Mesenchymal stem cell (in vitro differentiated cells and primary cell): Measurements from ENCODE around the gene PFN3.

Source experiments
- DNase-seq: peaks from one replicate; pipeline ENCODE4 v3.0.0-alpha.2; 2013
- H2AFZ ChIP-seq: one replicate; pipeline ENCODE4 v1.6.1; 2013; ENCODE audit warnings: low read depth, mild to moderate bottlenecking, control low read depth, inconsistent platforms, low read length, moderate library complexity
- H2AK5ac ChIP-seq: 2 replicates; pipeline ENCODE4 v1.6.1; 2013; ENCODE audit warnings: low read length, moderate library complexity, mild to moderate bottlenecking, inconsistent platforms; ENCODE audit not compliant: severe bottlenecking
- H2BK120ac ChIP-seq: one replicate; pipeline ENCODE4 v1.6.1; 2013; ENCODE audit warnings: low read depth, mild to moderate bottlenecking, inconsistent platforms, low read length, moderate library complexity
- H2BK12ac ChIP-seq, 2 experiments: one replicate each; pipeline ENCODE4 v1.6.1; 2013; ENCODE audit warnings: inconsistent platforms in 2 of 2, low read length in 2 of 2, mild to moderate bottlenecking in 2 of 2, moderate library complexity in 2 of 2, control low read depth in 1 of 2
- H2BK15ac ChIP-seq: one replicate; pipeline ENCODE4 v1.6.1; 2013; ENCODE audit warnings: mild to moderate bottlenecking, low read depth, inconsistent platforms; ENCODE audit not compliant: poor library complexity, severe bottlenecking
- H2BK5ac ChIP-seq: 2 replicates; pipeline ENCODE4 v1.6.1; 2013; ENCODE audit warnings: low read depth, mild to moderate bottlenecking, low read length, control low read depth, inconsistent platforms; ENCODE audit not compliant: poor library complexity, severe bottlenecking
- H3K14ac ChIP-seq, 2 experiments: one replicate each; pipeline ENCODE4 v1.6.1; 2013; ENCODE audit warnings: inconsistent platforms in 2 of 2, low read length in 2 of 2, control low read depth in 1 of 2, mild to moderate bottlenecking in 1 of 2, moderate library complexity in 1 of 2
- H3K18ac ChIP-seq, 2 experiments: one replicate each; pipeline ENCODE4 v1.6.1; 2013; ENCODE audit warnings: inconsistent platforms in 2 of 2, low read length in 2 of 2, control low read depth in 1 of 2, low read depth in 1 of 2, mild to moderate bottlenecking in 1 of 2
- H3K23ac ChIP-seq, 2 experiments: one replicate each; pipeline ENCODE4 v1.6.1; 2013; ENCODE audit warnings: inconsistent platforms in 2 of 2, low read length in 2 of 2, mild to moderate bottlenecking in 2 of 2, moderate library complexity in 2 of 2, control low read depth in 1 of 2
- H3K27ac ChIP-seq: 2 replicates; pipeline ENCODE4 v1.5.1; 2013; ENCODE audit warnings: mild to moderate bottlenecking, moderate library complexity, low read length, control low read depth, inconsistent platforms; ENCODE audit not compliant: poor library complexity, severe bottlenecking
- H3K27me3 ChIP-seq, 2 experiments: 2 replicates each; pipeline versions ENCODE4 v1.6.1 to v1.7.0; 2013; ENCODE audit warnings: low read length in 2 of 2, mild to moderate bottlenecking in 2 of 2, moderate library complexity in 2 of 2, control low read depth in 1 of 2, inconsistent platforms in 1 of 2; ENCODE audit not compliant: control insufficient read depth in 1 of 2, insufficient read depth in 1 of 2
- H3K36me3 ChIP-seq, 2 experiments: 2 replicates each; pipeline versions ENCODE4 v1.6.1 to v1.7.0; 2013; ENCODE audit warnings: low read length in 2 of 2, control low read depth in 1 of 2, inconsistent platforms in 1 of 2, low read depth in 1 of 2, mild to moderate bottlenecking in 1 of 2; ENCODE audit not compliant: insufficient read depth in 2 of 2, control insufficient read depth in 1 of 2
- H3K4ac ChIP-seq, 2 experiments: one replicate each; pipeline ENCODE4 v1.6.1; 2013; ENCODE audit warnings: inconsistent platforms in 2 of 2, low read length in 2 of 2, mild to moderate bottlenecking in 2 of 2, moderate library complexity in 2 of 2, control low read depth in 1 of 2, low read depth in 1 of 2
- H3K4me1 ChIP-seq: 2 replicates; pipeline ENCODE4 v1.6.1; 2013; ENCODE audit warnings: low read depth, low read length, control low read depth; ENCODE audit not compliant: control insufficient read depth, insufficient read depth
- H3K4me2 ChIP-seq: 2 replicates; pipeline ENCODE4 v1.6.1; 2013; ENCODE audit warnings: low read length, mild to moderate bottlenecking, inconsistent platforms; ENCODE audit not compliant: poor library complexity, severe bottlenecking
- H3K4me3 ChIP-seq, 2 experiments: 2 replicates each; pipeline versions ENCODE4 v1.5.1 to v1.7.0; 2013; ENCODE audit warnings: low read length in 2 of 2, mild to moderate bottlenecking in 2 of 2, control low read depth in 1 of 2, low read depth in 1 of 2; ENCODE audit not compliant: insufficient read depth in 1 of 2
- H3K79me1 ChIP-seq: replicated peaks from 2 replicates; pipeline ENCODE4 v1.6.1; 2013; ENCODE audit warnings: mild to moderate bottlenecking, control low read depth, low read length, inconsistent platforms; ENCODE audit not compliant: poor library complexity, severe bottlenecking
- H3K9ac ChIP-seq: 2 replicates; pipeline ENCODE4 v1.7.0; 2013; ENCODE audit warnings: mild to moderate bottlenecking, low read length, moderate library complexity
- H3K9me3 ChIP-seq: 2 replicates; pipeline ENCODE4 v1.7.0; 2013; ENCODE audit warnings: mild to moderate bottlenecking, low read length; ENCODE audit not compliant: control insufficient read depth
- H4K8ac ChIP-seq: one replicate; pipeline ENCODE4 v1.6.1; 2013; ENCODE audit warnings: inconsistent platforms, mild to moderate bottlenecking, low read length, moderate library complexity
- H4K91ac ChIP-seq: one replicate; pipeline ENCODE4 v1.6.1; 2013; ENCODE audit warnings: mild to moderate bottlenecking, low read length, inconsistent platforms
- WGBS: methylation state at CpG from one replicate; pipeline ENCODE4 v1.1.7; 2013; ENCODE audit warnings: mixed read lengths; 5-methylcytosine and 5-hydroxymethylcytosine counted together

PFN3 gene

GRCh38 chr5:177354711-177355110 is 45.8 kb downstream of the PFN3 start:
- no peak overlapping the region for H3K23ac ChIP-seq
- H2BK15ac ChIP-seq, result no peak overlapping the region
- no peak overlapping the region for H3K9ac ChIP-seq
- H2BK5ac ChIP-seq, result no peak overlapping the region
- no peak overlapping the region for H4K8ac ChIP-seq
- H3K4me3 ChIP-seq, result no peak overlapping the region
- H3K18ac ChIP-seq, result no peak overlapping the region
- H3K27ac ChIP-seq, result no peak overlapping the region
- H2AFZ ChIP-seq, result no peak overlapping the region
- no peaks in the 10 kb centered on the region for H3K79me1 ChIP-seq
- H3K27me3 ChIP-seq, result peaks cover 0 to 39% of the 10 kb centered on the region in 2 experiments
- no peak overlapping the region for H4K91ac ChIP-seq
- no peak for DNase-seq
- H3K4me1 ChIP-seq, result peaks cover 22% of the 10 kb centered on the region
- H3K9me3 ChIP-seq, result peaks cover 7% of the 10 kb centered on the region
- no peak overlapping the region for H3K4me2 ChIP-seq
- H2AK5ac ChIP-seq, result peak overlapping the region; percentile 43
- H3K36me3 ChIP-seq, result peaks cover 5% of the 10 kb centered on the region in 2 experiments
- no peak overlapping the region for H2BK120ac ChIP-seq
- H2BK12ac ChIP-seq, result no peak overlapping the region
- WGBS, result 81% methylated on average over 3 of the region's 3 CpGs
- no peak overlapping the region for H3K4ac ChIP-seq
- no peak overlapping the region for H3K14ac ChIP-seq

DNA sequence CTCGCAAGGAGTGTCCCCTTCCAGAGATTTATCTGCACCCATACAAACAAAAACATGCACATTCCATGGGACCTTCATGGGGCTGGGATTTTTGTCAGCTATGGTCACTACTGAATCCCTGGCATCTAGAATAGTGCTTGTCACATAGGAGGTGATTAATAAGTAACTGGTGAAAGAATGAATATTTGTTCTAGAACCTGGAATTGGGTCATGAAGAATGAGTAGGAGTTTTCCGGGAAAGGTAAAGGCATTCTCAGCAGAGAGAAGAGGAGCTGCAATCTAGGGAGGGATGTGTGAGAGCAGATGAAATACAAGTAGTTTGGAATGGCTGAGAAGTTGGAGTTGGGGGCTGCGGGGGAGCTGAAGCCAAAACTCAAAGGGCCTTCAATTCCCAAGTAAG is 46.2 kb downstream of the PFN3 start:
- no peak overlapping the region for H2BK5ac ChIP-seq
- H3K4ac ChIP-seq, result no peak overlapping the region
- DNase-seq, result no peak
- H2AFZ ChIP-seq, result no peak overlapping the region
- no peak overlapping the region for H4K8ac ChIP-seq
- no peak overlapping the region for H2AK5ac ChIP-seq
- H3K9ac ChIP-seq, result no peak overlapping the region
- no peak overlapping the region for H3K4me3 ChIP-seq
- 97% methylated on average over 3 of the region's 3 CpGs for WGBS
- no peaks in the 10 kb centered on the region for H3K79me1 ChIP-seq
- peaks cover 23% of the 10 kb centered on the region for H3K4me1 ChIP-seq
- H2BK12ac ChIP-seq, result no peak overlapping the region
- no peak overlapping the region for H3K18ac ChIP-seq
- H3K27me3 ChIP-seq, result peaks cover 0 to 34% of the 10 kb centered on the region in 2 experiments
- H4K91ac ChIP-seq, result no peak overlapping the region
- H3K14ac ChIP-seq, result no peak overlapping the region
- peaks cover 5 to 10% of the 10 kb centered on the region in 2 experiments for H3K36me3 ChIP-seq
- no peak overlapping the region for H3K23ac ChIP-seq
- H3K9me3 ChIP-seq, result peaks cover 7% of the 10 kb centered on the region
- no peak overlapping the region for H3K27ac ChIP-seq
- no peak overlapping the region for H2BK120ac ChIP-seq
- no peak overlapping the region for H2BK15ac ChIP-seq
- H3K4me2 ChIP-seq, result no peak overlapping the region

DNA sequence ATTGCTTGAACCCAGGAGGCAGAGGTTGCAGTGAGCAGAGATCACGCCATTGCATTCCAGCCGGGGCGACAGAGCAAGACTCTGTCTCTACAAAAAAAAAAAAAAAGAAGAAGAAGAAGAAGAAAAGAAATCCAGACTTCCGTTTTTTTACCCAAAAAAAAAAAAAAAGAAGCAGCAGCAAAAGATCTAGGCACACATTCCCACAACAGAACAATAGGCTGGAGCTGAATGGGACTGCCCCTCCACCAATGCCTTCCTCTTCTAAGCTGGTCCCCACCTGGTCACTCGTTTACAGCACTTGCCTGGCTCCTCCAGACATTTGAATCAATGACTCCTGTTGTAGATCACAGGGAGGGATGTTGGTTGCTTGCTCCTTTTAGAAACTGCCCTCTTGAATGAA is 47.4 kb downstream of the PFN3 start:
- Histone ChIP-seq H3K23ac (no peak overlapping the region), H2BK5ac (no peak overlapping the region), H3K4ac (no peak overlapping the region), H2BK12ac (no peak overlapping the region), H3K4me1 (peaks cover 26% of the 10 kb centered on the region), H2AFZ (no peak overlapping the region), H3K4me3 (no peak overlapping the region), H3K27me3 (peaks cover 0 to 23% of the 10 kb centered on the region in 2 experiments), H3K4me2 (no peak overlapping the region), H3K9ac (no peak overlapping the region), H4K8ac (no peak overlapping the region), H3K18ac (no peak overlapping the region), H3K14ac (no peak overlapping the region), H3K79me1 (no peaks in the 10 kb centered on the region), H3K27ac (no peak overlapping the region), H2BK120ac (no peak overlapping the region), H3K36me3 (peaks cover 5 to 14% of the 10 kb centered on the region in 2 experiments), H2BK15ac (no peak overlapping the region), H3K9me3 (peaks cover 7% of the 10 kb centered on the region), H4K91ac (no peak overlapping the region), H2AK5ac (no peak overlapping the region)
- 57% methylated on average over 1 of the region's 5 CpGs for WGBS
- no peak for DNase-seq

DNA sequence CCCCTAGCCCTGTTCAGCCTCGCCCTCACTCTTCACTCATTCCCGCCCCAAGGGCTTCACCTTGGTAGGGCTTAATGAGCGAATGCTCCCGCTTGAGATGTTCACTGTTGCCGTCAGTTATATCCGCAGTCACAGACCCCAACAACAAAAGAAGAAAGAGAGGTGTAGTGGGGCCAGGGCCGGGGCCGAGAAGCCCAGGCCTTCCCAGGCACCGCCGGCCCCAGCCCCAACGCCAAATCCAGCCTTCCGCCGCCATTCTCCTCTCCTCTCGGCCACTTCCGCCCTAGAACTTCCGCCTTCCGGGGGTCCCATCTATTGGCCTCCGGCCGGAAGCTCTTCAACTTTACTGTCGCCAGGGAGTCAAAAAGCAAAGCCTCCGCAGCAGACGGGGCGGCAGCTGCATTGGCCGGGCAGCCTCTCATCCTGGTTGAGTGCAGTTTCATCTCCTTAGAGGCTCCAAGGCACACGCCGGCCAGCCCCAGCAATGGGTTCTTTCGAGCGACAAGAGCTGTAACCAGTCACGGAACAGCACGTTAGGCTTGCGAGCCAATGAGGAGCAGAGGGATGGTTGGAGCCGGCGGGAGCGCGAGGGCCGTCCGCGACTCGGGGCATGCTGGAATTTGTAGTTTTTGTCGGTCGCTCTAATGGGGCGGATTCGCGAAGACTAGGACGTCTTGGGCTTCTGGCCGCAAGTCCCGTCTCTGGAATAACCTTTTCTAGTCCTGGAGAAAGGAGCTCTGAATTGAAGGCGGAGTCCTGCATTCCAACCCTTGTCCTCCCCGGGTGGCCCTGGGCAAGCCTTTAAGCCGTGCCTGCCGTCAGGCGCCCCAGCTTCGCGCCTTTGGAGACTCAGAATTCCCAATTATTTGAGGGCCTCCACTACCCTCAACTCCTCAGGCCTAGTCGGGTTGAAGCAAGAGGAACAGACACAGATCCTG is 48.8 kb downstream of the PFN3 start, which contains the start of gene LMAN2:
Gene LMAN2 (minus strand): TSS at position 277 of the 938 bp plus-strand sequence. CDS start 21 bp downstream, at position 256.
- peak within 1 kb of the TSS; percentile 71 for H2BK120ac ChIP-seq
- H4K8ac ChIP-seq, result peak within 1 kb of the TSS; percentile 94
- peak; percentile 97 for DNase-seq
- peaks cover 9 to 28% of the 10 kb centered on the region in 2 experiments for H3K36me3 ChIP-seq
- no peak within 1 kb of the TSS for H3K14ac ChIP-seq
- H3K4me2 ChIP-seq, result peak within 1 kb of the TSS; percentile 67
- peaks cover 19% of the 10 kb centered on the region for H3K4me1 ChIP-seq
- peaks cover 7% of the 10 kb centered on the region for H3K9me3 ChIP-seq
- H2AK5ac ChIP-seq, result peak within 1 kb of the TSS; percentile 23
- peak within 1 kb of the TSS; percentile 81 for H4K91ac ChIP-seq
- no peaks in the 10 kb centered on the region for H3K79me1 ChIP-seq
- H3K23ac ChIP-seq, result no peak within 1 kb of the TSS
- peak within 1 kb of the TSS; percentile 99 for H3K27ac ChIP-seq
- H2BK12ac ChIP-seq, result peak within 1 kb of the TSS in 1 of 2 experiments; percentile 68
- peak within 1 kb of the TSS; percentile 94 to 98 for H3K18ac ChIP-seq
- peak within 1 kb of the TSS; percentile 71 to 100 for H3K4me3 ChIP-seq
- peak within 1 kb of the TSS; percentile 58 for H2AFZ ChIP-seq
- 9% methylated on average over 51 of the region's 55 CpGs for WGBS
- H2BK5ac ChIP-seq, result peak within 1 kb of the TSS; percentile 77
- peak within 1 kb of the TSS; percentile 99 for H3K9ac ChIP-seq
- H3K27me3 ChIP-seq, result peaks cover 0 to 8% of the 10 kb centered on the region in 2 experiments
- H2BK15ac ChIP-seq, result no peak within 1 kb of the TSS
- peak within 1 kb of the TSS; percentile 1 to 86 for H3K4ac ChIP-seq
